GM12892 (cell line): ENCODE results near the gene OLFML1.

Source experiments
- POLR2A ChIP-seq: IDR thresholded peaks from 2 replicates; pipeline ENCODE4 v1.6.1; 2011; ENCODE audit warnings: low read depth, low read length, control low read depth
- TAF1 ChIP-seq: IDR thresholded peaks from 2 replicates; pipeline ENCODE4 v1.6.1; 2011; ENCODE audit warnings: low read depth, mild to moderate bottlenecking, control low read depth, low read length, borderline replicate concordance

- TF ChIP-seq POLR2A = no peak
- TF ChIP-seq TAF1 = no peak
These were observed 13.8 kb downstream of the OLFML1 start for GRCh38 chr11:7499081-7499480.
